H9 (cell line): ENCODE data around the gene FEZ2. TPM values are rescaled to one million over a fixed set of nuclear protein-coding genes. Genes with fewer than 3 reads are reported as not detected.

Experiments
- DNase-seq: peaks from one replicate; pipeline ENCODE4 v3.0.0-alpha.2; 2017
- H2AFZ ChIP-seq: one replicate; pipeline ENCODE4 v1.6.1; 2013; ENCODE audit warnings: mild to moderate bottlenecking, low read length, control low read depth, moderate library complexity
- H2AK5ac ChIP-seq: 2 replicates; pipeline ENCODE4 v1.6.1; 2013; ENCODE audit warnings: low read length, control low read depth, mixed read lengths; ENCODE audit not compliant: insufficient read length
- H2BK120ac ChIP-seq: one replicate; pipeline ENCODE4 v1.6.1; 2013; ENCODE audit warnings: low read depth, mild to moderate bottlenecking, low read length, control low read depth, inconsistent platforms; ENCODE audit not compliant: poor library complexity, severe bottlenecking
- H2BK12ac ChIP-seq: 2 replicates; pipeline ENCODE4 v1.6.1; 2013; ENCODE audit warnings: low read length, control low read depth, mixed read lengths, low read depth; ENCODE audit not compliant: insufficient read length
- H2BK15ac ChIP-seq: 2 replicates; pipeline ENCODE4 v1.6.1; 2013; ENCODE audit warnings: low read depth, low read length, control low read depth
- H2BK20ac ChIP-seq: one replicate; pipeline ENCODE4 v1.6.1; 2013; ENCODE audit warnings: low read depth, mild to moderate bottlenecking, low read length, control low read depth, inconsistent platforms; ENCODE audit not compliant: poor library complexity, severe bottlenecking
- H2BK5ac ChIP-seq: 2 replicates; pipeline ENCODE4 v1.6.1; 2013; ENCODE audit warnings: low read length, control low read depth, mixed read lengths; ENCODE audit not compliant: insufficient read length
- H3K14ac ChIP-seq: 2 replicates; pipeline ENCODE4 v1.6.1; 2013; ENCODE audit warnings: low read length, control low read depth; ENCODE audit not compliant: insufficient read depth
- H3K18ac ChIP-seq: 2 replicates; pipeline ENCODE4 v1.6.1; 2013; ENCODE audit warnings: low read depth, mild to moderate bottlenecking, mixed read lengths, low read length, control low read depth; ENCODE audit not compliant: insufficient read length
- H3K23ac ChIP-seq: 2 replicates; pipeline ENCODE4 v1.6.1; 2013; ENCODE audit warnings: low read length, control low read depth, mixed read lengths, low read depth; ENCODE audit not compliant: insufficient read length
- H3K23me2 ChIP-seq: 2 replicates; pipeline ENCODE4 v1.6.1; 2013; ENCODE audit warnings: low read depth, mild to moderate bottlenecking, mixed read lengths, low read length, control low read depth; ENCODE audit not compliant: insufficient read length, poor library complexity, severe bottlenecking
- H3K27ac ChIP-seq: 2 replicates; pipeline ENCODE4 v1.5.1; 2013; ENCODE audit warnings: low read length, control low read depth, mixed read lengths, low read depth; ENCODE audit not compliant: insufficient read length
- H3K27me3 ChIP-seq: 2 replicates; pipeline ENCODE4 v1.6.1; 2013; ENCODE audit warnings: low read length, control low read depth, inconsistent platforms; ENCODE audit not compliant: insufficient read depth
- H3K4ac ChIP-seq: 2 replicates; pipeline ENCODE4 v1.6.1; 2013; ENCODE audit warnings: low read depth, mild to moderate bottlenecking, control low read depth, inconsistent platforms, low read length, moderate library complexity
- H3K4me1 ChIP-seq: 2 replicates; pipeline ENCODE4 v1.6.1; 2013; ENCODE audit warnings: low read length, control low read depth, inconsistent platforms; ENCODE audit not compliant: insufficient read depth
- H3K4me2 ChIP-seq: 2 replicates; pipeline ENCODE4 v1.6.1; 2013; ENCODE audit warnings: low read length, control low read depth, mixed read lengths; ENCODE audit not compliant: insufficient read length, insufficient read depth
- H3K56ac ChIP-seq: 2 replicates; pipeline ENCODE4 v1.6.1; 2013; ENCODE audit warnings: low read depth, mild to moderate bottlenecking, mixed read lengths, low read length, control low read depth; ENCODE audit not compliant: insufficient read length
- H3K79me1 ChIP-seq: 2 replicates; pipeline ENCODE4 v1.6.1; 2013; ENCODE audit warnings: low read depth, mild to moderate bottlenecking, moderate library complexity, low read length, control low read depth, inconsistent platforms; ENCODE audit not compliant: insufficient read depth, poor library complexity, severe bottlenecking
- H3K79me2 ChIP-seq: 2 replicates; pipeline ENCODE4 v1.6.1; 2013; ENCODE audit warnings: low read length, control low read depth, inconsistent platforms; ENCODE audit not compliant: insufficient read depth
- H3K9ac ChIP-seq: 2 replicates; pipeline ENCODE4 v1.6.1; 2013; ENCODE audit warnings: low read length, control low read depth, mixed read lengths; ENCODE audit not compliant: insufficient read length; ENCODE audit errors: extremely low read depth
- H3K9me3 ChIP-seq: one replicate; pipeline ENCODE4 v1.6.1; 2013; ENCODE audit warnings: low read depth, low read length, inconsistent platforms; ENCODE audit not compliant: control insufficient read depth
- H3T11ph ChIP-seq: one replicate; pipeline ENCODE4 v1.6.1; 2013; ENCODE audit warnings: mild to moderate bottlenecking, low read length, control low read depth, inconsistent platforms
- H4K20me1 ChIP-seq: one replicate; pipeline ENCODE4 v1.6.1; 2013; ENCODE audit not compliant: control insufficient read depth, insufficient read length, insufficient read depth
- H4K5ac ChIP-seq: 2 replicates; pipeline ENCODE4 v1.6.1; 2013; ENCODE audit warnings: low read depth, mild to moderate bottlenecking, mixed read lengths, low read length, control low read depth; ENCODE audit not compliant: insufficient read length
- H4K8ac ChIP-seq: replicated peaks from 2 replicates; pipeline ENCODE4 v1.6.1; 2013; ENCODE audit warnings: low read length, control low read depth, mixed read lengths, low read depth; ENCODE audit not compliant: insufficient read length
- H4K91ac ChIP-seq: 2 replicates; pipeline ENCODE4 v1.6.1; 2013; ENCODE audit warnings: low read depth, mild to moderate bottlenecking, moderate library complexity, mixed read lengths, low read length, control low read depth; ENCODE audit not compliant: insufficient read length
- H3K27ac Mint-ChIP-seq, 3 experiments: 2 replicates in 2 of 3; 3 replicates in 1 of 3; pipeline ENCODE4 v1.8.0; 2020 to 2021; ENCODE audit warnings: mixed read lengths in 3 of 3, mild to moderate bottlenecking in 1 of 3, moderate library complexity in 1 of 3
- H3K27me3 Mint-ChIP-seq: 2 replicates; pipeline ENCODE4 v1.8.0; 2021; ENCODE audit warnings: low read depth, mild to moderate bottlenecking, moderate library complexity, mixed read lengths
- H3K36me3 Mint-ChIP-seq, 3 experiments: 2 replicates in 2 of 3; 3 replicates in 1 of 3; pipeline ENCODE4 v1.8.0; 2020 to 2021; ENCODE audit warnings: low read depth in 3 of 3, mixed read lengths in 3 of 3; ENCODE audit not compliant: insufficient read depth in 1 of 3
- H3K4me1 Mint-ChIP-seq, 2 experiments: 2 replicates each; pipeline ENCODE4 v1.8.0; 2020; ENCODE audit warnings: mixed read lengths in 2 of 2
- H3K4me3 Mint-ChIP-seq, 2 experiments: 2 replicates in 1 of 2; 3 replicates in 1 of 2; pipeline ENCODE4 v1.8.0; 2020 to 2021; ENCODE audit warnings: mild to moderate bottlenecking in 2 of 2, mixed read lengths in 2 of 2, moderate library complexity in 1 of 2
- H3K9me3 Mint-ChIP-seq, 2 experiments: 2 replicates in 1 of 2; 3 replicates in 1 of 2; pipeline ENCODE4 v1.8.0; 2020; ENCODE audit warnings: mild to moderate bottlenecking in 2 of 2, mixed read lengths in 2 of 2, moderate library complexity in 1 of 2
- CTCF ChIP-seq: fragments of 200-600 bp; sonication (generic); conservative IDR thresholded peaks from 3 replicates; pipeline ENCODE4 v1.8.0; 2021; ENCODE audit warnings: antibody characterized with exemption, mild to moderate bottlenecking
- WGBS: extraction: QIAGEN DNeasy Blood & Tissue Kit; methylation state at CpG from one replicate; pipeline ENCODE4 v1.1.7; 2013; ENCODE audit warnings: missing lambda C conversion rate, low lambda C conversion rate, mixed read lengths; ENCODE audit not compliant: insufficient read length; ENCODE audit errors: extremely low coverage; 5-methylcytosine and 5-hydroxymethylcytosine counted together
- total RNA-seq: library from RNA; stranded (reverse); gene quantifications from 2 replicates; pipeline ENCODE4 v1.2.1, GENCODE V29; 2021

The FEZ2 gene
- total RNA-seq, 1 experiment from 2014 or later, result 27.7 TPM

DNA sequence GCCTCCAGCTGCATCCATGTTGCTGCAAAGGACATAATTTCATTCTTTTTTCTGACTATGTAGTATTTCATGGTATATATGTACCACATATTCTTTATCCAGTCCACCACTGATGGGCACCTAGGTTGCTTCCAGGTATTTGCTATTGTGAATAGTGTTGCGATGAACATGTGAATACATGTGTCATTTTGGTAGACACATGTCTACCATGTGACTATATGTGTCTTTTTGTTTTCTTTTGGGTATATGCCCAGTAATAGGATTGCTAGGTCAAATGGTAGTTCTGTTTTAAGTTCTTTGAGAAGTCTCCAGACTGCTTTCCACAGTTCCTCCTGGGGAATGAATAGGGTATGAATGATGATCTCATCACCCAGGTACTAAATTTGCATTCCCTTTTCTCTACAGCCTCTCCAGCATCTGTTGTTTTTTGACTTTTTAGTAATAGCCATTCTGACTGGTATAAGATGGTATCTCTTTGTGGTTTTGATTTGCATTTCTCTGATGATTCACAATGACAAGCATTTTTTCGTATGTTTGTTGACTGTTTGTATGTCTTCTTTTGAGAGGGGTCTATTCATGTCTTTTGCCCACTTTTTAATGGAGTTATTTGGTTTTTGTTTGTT lies 35.6 kb upstream of the FEZ2 start:
- Histone ChIP-seq H4K91ac (no peak overlapping the region), H3K23ac (no peak overlapping the region), H3K56ac (no peak overlapping the region), H3K4me2 (no peak overlapping the region), H3K79me1 (no peaks in the 10 kb centered on the region), H4K8ac (no peak overlapping the region), H2BK15ac (no peak overlapping the region), H3K4ac (no peak overlapping the region), H3K14ac (no peak overlapping the region), H3K27ac (no peak overlapping the region), H3K9ac (no peak overlapping the region), H3K9me3 (no peaks in the 10 kb centered on the region), H2AFZ (no peak overlapping the region), H2AK5ac (no peak overlapping the region), H2BK120ac (no peak overlapping the region), H4K20me1 (no peaks in the 10 kb centered on the region), H2BK20ac (no peak overlapping the region), H2BK12ac (no peak overlapping the region), H3K4me1 (no peaks in the 10 kb centered on the region), H2BK5ac (no peak overlapping the region), H3K23me2 (no peaks in the 10 kb centered on the region), H3K79me2 (no peaks in the 10 kb centered on the region), H3K18ac (no peak overlapping the region), H3T11ph (no peak overlapping the region), H4K5ac (no peak overlapping the region), H3K27me3 (no peaks in the 10 kb centered on the region)
- Mint-ChIP-seq H3K36me3 (peaks cover 5 to 16% (median 8%) of the 10 kb centered on the region in 3 experiments; a peak in 6 of 7 replicates), H3K27me3 (peaks cover 3% of the 10 kb centered on the region), H3K9me3 (peaks cover 24 to 26% of the 10 kb centered on the region in 2 experiments), H3K4me3 (no peak overlapping the region), H3K27ac (no peak overlapping the region), H3K4me1 (peaks cover 3 to 4% of the 10 kb centered on the region in 2 experiments)
- no peak for TF ChIP-seq CTCF
- no peak for DNase-seq
- WGBS, result no CpG with 5 or more reads among the region's 2 CpGs
